ENCODE measurements around the gene PAN2. TPM values are rescaled to one million over a fixed set of nuclear protein-coding genes. Genes with fewer than 3 reads are reported as not detected.
"Not testable (repeated sequence)": the region's sequence is repeated elsewhere in the genome, so short reads cannot be mapped to it uniquely, and the experiment has no call there.

Gene PAN2
- total RNA-seq, 1 experiment from 2014 or later = 75.0 TPM

GRCh38 chr12:56347255-56347654 is 13.5 kb upstream of the PAN2 start:
- POLR2A ChIA-PET; ATAC-seq; BruUV-seq (replicated peaks); H3K27ac ChIP-seq (ENCODE audit: low read depth, low read length); CTCF ChIA-PET; H3K4me3 ChIP-seq (replicated peaks in 1 of 2; ENCODE audit: low read depth in 1 of 2, low read length in 2 of 2); H3K9me2 ChIP-seq (ENCODE audit: insufficient read depth); intact Hi-C loops (cut with micrococcal nuclease); H3K4me1 ChIP-seq (ENCODE audit: control insufficient read depth in 1 of 2, insufficient read depth in 2 of 2, low read length in 2 of 2); H2AFZ ChIP-seq (ENCODE audit: low read depth, low read length, poor library complexity, severe bottlenecking); H3K9me3 ChIP-seq (ENCODE audit: control insufficient read depth in 1 of 2, insufficient read depth in 1 of 2, low read depth in 1 of 2, low read length in 2 of 2); H4K20me1 ChIP-seq (ENCODE audit: insufficient read depth); H3K4me2 ChIP-seq (ENCODE audit: low read length); H3K79me2 ChIP-seq (ENCODE audit: insufficient read depth, low read length); H3K9ac ChIP-seq (ENCODE audit: low read length); DNase-seq (ENCODE audit: low read depth, low spot score); H3K27me3 ChIP-seq (ENCODE audit: insufficient read depth, low read length): not testable (repeated sequence)
- RAD21 ChIA-PET (ENCODE audit: low non-redundant PET in 1 of 2, low total read pairs in 2 of 2, uncharacterized antibody in 2 of 2, unreplicated experiment in 2 of 2) = interaction anchor here in 1 of 2 experiments (0.6 kb wide), 1 partner anchor 26 kb away, joined by 3 read pairs; no protein-coding TSS in a partner anchor
- H3K36me3 ChIP-seq (ENCODE audit: control insufficient read depth in 1 of 2, insufficient read depth in 2 of 2, low read length in 2 of 2) = peaks cover 17 to 20% of the 10 kb centered on the region in 2 experiments; a peak in 3 of 4 replicates

- H3K9me3 ChIP-seq (ENCODE audit: control insufficient read depth in 1 of 2, insufficient read depth in 1 of 2, low read depth in 1 of 2, low read length in 2 of 2) = no peaks in the 10 kb centered on the region
- no peak overlapping the region for H3K27ac ChIP-seq (ENCODE audit: low read depth, low read length)
- ATAC-seq (peak; percentile 72), DNase-seq (ENCODE audit: low read depth, low spot score) (no peak)
- no peaks in the 10 kb centered on the region for H3K79me2 ChIP-seq (ENCODE audit: insufficient read depth, low read length)
- TF ChIP-seq ZNF274 (IDR thresholded peaks at IDR 0.05; ENCODE audit: low read depth, low read length) (no peak), EGR1 (IDR thresholded peaks at IDR 0.05; ENCODE audit: low read depth) (no peak), ELF1 (IDR thresholded peaks at IDR 0.05; ENCODE audit: borderline replicate concordance, low read depth) (no peak), RAD21 (IDR thresholded peaks at IDR 0.05; ENCODE audit: low read depth) (peak; percentile 21; the same call in 1 of the 2 replicates), CTCF (IDR thresholded peaks at IDR 0.05 in 2 of 3, conservative IDR thresholded peaks at IDR 0.05 in 1 of 3; ENCODE audit: borderline replicate concordance in 1 of 3, insufficient read depth in 1 of 3, low read depth in 2 of 3, low read length in 2 of 3) (0 out of 6 replicates have a peak, but pooled peaks have one; percentile 4 to 21 (median 11))
- H3K27me3 ChIP-seq (ENCODE audit: insufficient read depth, low read length) = no peaks in the 10 kb centered on the region
- no peak overlapping the region for H2AFZ ChIP-seq (ENCODE audit: low read depth, low read length, poor library complexity, severe bottlenecking)
- ChIA-PET CTCF (no interaction called here), RAD21 (ENCODE audit: low non-redundant PET in 1 of 2, low total read pairs in 2 of 2, uncharacterized antibody in 2 of 2, unreplicated experiment in 2 of 2) (interaction anchor here in 1 of 2 experiments (0.6 kb wide), 1 partner anchor 25 kb away, joined by 3 read pairs; no protein-coding TSS in a partner anchor), POLR2A (no interaction called here)
- no peak overlapping the region for H3K4me2 ChIP-seq (ENCODE audit: low read length)
- no peak overlapping the region for H3K9ac ChIP-seq (ENCODE audit: low read length)
- H4K20me1 ChIP-seq (ENCODE audit: insufficient read depth) = no peaks in the 10 kb centered on the region
- no peak overlapping the region for H3K4me3 ChIP-seq (replicated peaks in 1 of 2; ENCODE audit: low read depth in 1 of 2, low read length in 2 of 2)
- no peaks in the 10 kb centered on the region for H3K4me1 ChIP-seq (ENCODE audit: control insufficient read depth in 1 of 2, insufficient read depth in 2 of 2, low read length in 2 of 2)
- peaks cover 17 to 20% of the 10 kb centered on the region in 2 experiments; a peak in 3 of 4 replicates for H3K36me3 ChIP-seq (ENCODE audit: control insufficient read depth in 1 of 2, insufficient read depth in 2 of 2, low read length in 2 of 2)
- H3K9me2 ChIP-seq (ENCODE audit: insufficient read depth) = no peaks in the 10 kb centered on the region
- intact Hi-C loops (cut with micrococcal nuclease) = no loop called here
- no TSS peak for BruUV-seq (replicated peaks)
These were observed 12.9 kb upstream of the PAN2 start for GRCh38 chr12:56346675-56347074.

- RAD21 ChIA-PET (ENCODE audit: low non-redundant PET in 1 of 2, low total read pairs in 2 of 2, uncharacterized antibody in 2 of 2, unreplicated experiment in 2 of 2); DNase-seq (ENCODE audit: low read depth, low spot score); H2AFZ ChIP-seq (ENCODE audit: low read depth, low read length, poor library complexity, severe bottlenecking); H4K20me1 ChIP-seq (ENCODE audit: insufficient read depth); BruUV-seq (replicated peaks); H3K27me3 ChIP-seq (ENCODE audit: insufficient read depth, low read length); H3K79me2 ChIP-seq (ENCODE audit: insufficient read depth, low read length); ATAC-seq; H3K27ac ChIP-seq (ENCODE audit: low read depth, low read length); H3K9me3 ChIP-seq (ENCODE audit: control insufficient read depth in 1 of 2, insufficient read depth in 1 of 2, low read depth in 1 of 2, low read length in 2 of 2); H3K9me2 ChIP-seq (ENCODE audit: insufficient read depth); H3K36me3 ChIP-seq (ENCODE audit: control insufficient read depth in 1 of 2, insufficient read depth in 2 of 2, low read length in 2 of 2); H3K4me3 ChIP-seq (replicated peaks in 1 of 2; ENCODE audit: low read depth in 1 of 2, low read length in 2 of 2); CTCF ChIA-PET; H3K9ac ChIP-seq (ENCODE audit: low read length); intact Hi-C loops (cut with micrococcal nuclease); H3K4me1 ChIP-seq (ENCODE audit: control insufficient read depth in 1 of 2, insufficient read depth in 2 of 2, low read length in 2 of 2); H3K4me2 ChIP-seq (ENCODE audit: low read length): not testable (repeated sequence)
- POLR2A ChIA-PET = interaction anchor here (0.7 kb wide), 1 partner anchor 66 kb away, joined by 3 read pairs; no protein-coding TSS in a partner anchor
These were observed 8.5 kb upstream of the PAN2 start for GRCh38 chr12:56342290-56342689.
